ENCODE data around the gene NFATC2.
"Not testable (repeated sequence)": the region's sequence is repeated elsewhere in the genome, so short reads cannot be mapped to it uniquely, and the experiment has no call there.

NFATC2 gene

DNA sequence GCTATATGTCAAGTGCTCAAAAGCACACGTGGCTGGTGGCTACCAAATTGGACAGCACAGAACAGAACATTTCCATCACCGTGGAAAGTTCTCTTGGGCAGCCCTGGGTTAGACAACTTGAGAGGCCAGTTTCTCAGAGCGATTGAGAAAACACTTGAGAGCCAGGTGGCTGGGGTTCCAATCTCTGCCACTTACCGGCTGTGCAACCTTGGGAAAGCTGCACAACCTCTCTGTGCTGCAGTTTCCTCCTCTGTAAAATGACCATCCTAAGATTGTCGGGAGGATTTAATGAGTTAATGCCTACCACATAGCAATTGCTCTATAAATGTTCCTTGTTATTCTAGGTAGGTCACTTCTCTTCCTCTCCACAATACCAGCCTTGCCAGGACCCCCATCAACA, 25.1 kb upstream of the NFATC2 start:
- no peak for DNase-seq

DNA sequence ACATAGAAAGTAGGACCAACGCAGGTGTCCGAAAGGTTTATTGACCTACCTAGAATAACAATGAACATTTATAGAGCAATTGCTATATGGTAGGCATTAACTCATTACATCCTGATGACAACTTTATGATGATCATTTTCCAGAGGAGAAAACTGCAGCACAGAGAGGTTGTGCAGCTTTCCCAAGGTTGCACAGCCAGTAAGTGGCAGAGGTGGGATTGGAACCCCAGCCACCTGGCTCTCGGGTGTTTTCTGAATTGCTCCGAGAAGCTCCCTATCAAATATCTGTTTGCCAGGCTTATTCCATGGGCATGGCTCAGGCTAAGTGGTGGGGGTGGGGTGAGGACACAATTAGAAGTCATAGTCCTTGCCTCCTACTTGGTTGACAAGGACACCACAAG, 24.1 kb upstream of the NFATC2 start:
- DNase-seq: no peak

DNA sequence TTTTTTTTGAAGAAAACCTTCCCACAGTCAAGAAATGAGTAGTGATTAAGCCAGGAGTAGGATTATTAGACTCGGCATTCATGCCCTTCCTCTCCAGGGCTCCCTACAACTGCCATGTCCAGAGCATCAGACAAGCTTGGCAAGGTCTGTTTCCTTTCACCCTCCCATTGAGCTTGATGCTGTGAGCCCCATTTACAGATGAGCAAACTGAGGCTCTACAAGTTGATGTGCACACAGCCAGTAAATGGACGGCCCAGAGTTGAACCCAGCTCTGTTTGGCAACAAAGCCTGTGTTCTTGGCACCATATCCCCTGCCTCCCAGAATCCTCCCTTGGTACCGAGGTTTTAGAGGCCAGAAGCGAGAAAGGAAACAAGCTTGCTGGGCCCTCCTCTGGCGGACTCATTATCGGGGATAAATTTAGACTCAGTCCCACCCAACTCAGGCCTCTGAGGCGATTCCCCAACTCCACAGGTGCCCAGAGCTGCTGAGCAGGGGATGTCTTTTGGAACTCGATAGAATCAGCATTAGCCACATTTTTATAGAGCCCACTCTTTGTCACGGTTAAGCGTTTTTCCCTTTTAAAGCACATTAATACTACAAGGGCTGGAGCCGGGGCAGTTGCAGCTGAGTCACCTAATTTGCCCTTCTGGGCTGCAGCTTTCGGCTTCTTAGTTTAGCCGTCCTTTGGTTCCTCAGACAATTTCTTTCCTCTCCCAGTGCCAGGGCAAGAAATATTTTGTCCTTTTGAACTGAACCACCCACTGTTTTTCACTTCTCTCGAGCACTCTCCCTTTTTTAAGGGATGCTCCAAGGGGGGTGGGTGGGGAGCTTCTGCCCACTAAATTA, 23.0 kb upstream of the NFATC2 start:
- DNase-seq: no peak

DNA sequence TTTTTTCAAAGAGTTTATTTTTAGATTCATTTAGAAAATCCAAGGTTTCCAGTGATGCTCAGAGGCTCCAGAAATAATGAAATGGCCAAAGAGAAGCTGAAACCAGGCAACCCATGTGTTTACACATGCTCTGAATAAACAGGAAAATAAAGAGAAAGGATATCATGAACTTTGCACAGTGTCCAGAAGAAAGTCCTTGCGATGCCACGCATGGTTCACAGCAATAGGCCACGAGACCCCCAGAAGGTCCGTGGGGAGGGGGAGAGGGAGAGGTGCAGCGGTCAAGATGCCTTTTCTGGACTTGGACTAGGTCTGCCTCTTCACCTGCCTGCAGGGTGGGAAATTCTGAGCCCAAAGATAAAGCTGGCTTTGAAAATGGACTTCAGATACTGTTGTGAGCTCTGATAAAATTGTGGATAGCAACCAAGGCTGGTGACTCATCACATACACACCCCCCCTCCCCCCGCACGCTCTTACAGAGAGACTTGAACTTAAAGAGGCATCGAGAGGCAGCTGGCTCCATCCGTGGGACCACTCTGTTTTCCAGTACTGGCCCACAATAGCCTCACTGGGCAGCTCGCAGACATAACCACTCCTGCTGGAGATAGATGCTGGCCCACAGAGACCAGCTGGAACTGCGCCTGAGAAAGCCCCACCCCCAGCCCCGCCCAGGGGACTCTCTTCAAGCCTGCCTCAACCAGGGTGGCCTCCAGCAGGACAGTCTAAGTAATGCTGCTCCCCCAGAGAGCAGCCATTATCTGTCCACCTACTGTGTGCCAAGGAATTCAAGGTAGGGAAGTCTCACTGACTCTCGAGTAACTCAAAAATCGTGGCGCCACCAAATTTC, 21.2 kb upstream of the NFATC2 start:
- peak; percentile 21 for DNase-seq

DNA sequence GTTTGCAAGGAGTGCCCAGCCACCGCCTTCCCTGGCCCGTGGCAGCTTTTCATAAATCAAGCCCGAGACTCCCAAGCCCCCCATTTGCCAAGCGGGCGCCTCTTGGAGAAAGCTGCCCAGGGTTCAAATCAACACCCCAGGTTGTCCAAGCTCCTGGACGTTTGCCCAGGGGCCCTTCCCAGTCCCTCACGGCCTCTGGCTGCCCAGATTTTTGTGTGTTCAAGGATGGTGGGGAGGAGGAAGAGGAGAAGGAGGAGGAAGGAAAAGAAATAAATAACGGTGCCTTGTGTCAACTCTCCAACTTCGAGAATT, 20.6 kb upstream of the NFATC2 start:
- DNase-seq: no peak

DNA sequence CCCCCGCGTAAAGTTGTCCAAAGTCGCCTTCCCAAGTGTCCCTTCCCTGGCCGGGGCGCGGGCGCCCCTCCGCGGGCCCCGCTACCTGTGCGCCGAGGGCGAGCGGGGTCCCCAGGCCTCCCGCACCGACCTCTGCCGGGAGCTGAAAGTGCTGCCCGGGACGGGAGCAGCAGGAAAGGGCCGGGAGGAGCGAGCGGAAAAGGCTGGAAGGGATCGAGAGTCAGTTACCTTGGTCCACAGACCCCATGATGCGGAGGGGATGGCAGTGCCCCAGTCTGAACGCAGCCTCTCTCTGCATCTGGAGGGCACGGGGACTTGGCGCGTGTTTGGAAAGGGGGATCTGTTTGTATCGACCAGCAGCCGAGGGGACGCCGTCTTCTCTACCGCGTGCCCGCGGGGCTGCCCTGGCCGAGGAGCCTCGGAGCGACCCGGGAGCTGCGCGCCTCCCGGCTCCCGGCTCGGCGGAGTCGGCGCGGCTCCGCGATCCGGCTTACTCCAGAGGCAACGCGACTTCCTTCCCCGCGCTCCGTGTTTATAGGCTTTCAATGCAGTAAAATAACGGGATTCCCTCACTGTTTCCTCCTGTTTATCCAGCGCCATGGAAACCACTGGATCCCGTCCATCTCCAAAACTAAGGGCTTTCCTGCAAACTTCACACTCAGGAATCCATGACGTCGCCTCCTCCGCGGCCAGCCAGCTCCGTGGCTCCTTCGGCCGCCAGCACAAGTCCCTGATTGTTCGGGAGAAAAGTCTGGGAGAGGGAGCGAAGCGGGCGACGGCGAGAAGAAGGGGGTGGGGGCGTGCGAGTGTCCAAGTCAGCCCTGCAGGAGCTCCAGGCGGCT, 20.0 kb upstream of the NFATC2 start:
- DNase-seq: peak; percentile 31

DNA sequence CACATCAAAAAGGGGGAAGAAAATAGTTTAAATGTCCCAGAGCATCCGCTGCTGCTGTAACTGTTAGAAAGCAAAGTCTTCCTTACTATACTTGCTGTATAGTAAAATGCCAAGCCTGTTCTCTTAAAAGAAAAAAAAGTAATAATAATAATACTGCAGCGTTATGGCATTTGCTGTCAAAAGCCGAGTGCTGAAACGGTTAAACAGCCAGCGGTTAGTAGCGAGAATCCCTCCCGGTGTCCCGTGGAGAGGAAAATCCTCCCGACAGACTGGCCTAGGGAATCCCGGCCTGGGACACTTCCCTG, 19.5 kb upstream of the NFATC2 start:
- no peak for DNase-seq

DNA sequence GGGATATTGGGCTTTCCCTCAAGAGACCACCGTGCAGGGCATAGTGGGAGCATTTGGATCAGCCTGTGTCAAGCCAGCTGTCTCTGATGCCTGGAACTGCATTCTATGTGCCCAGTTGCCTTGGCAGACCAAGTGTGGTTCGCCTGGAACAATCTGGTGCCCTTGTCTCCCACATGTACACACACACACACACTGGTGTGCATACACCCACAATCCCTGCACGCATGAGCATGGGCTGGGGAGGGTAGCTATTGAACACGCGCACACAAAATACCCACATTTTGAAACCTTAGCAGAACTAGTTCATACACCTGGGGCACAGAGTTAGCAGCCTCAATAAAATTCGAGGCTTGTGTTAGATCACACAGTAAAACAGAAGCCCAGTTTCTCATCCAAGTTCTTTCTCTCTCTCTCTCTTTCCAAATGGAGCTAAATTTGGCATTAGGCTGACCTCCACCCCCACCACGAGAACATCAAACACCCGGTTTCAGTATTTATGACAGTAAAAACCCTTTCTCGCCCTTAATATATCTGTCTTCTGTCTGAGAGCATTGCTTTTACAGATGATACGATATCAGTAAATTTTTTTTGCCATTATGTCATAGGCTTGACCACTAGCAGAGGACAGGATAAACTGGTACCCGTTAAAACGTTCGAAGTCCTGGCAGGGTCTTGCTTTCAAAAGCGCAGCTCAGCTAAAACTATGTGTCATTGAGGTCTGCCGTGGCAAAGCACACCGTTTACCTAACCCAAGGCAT, 18.2 kb upstream of the NFATC2 start:
- DNase-seq: no peak

DNA sequence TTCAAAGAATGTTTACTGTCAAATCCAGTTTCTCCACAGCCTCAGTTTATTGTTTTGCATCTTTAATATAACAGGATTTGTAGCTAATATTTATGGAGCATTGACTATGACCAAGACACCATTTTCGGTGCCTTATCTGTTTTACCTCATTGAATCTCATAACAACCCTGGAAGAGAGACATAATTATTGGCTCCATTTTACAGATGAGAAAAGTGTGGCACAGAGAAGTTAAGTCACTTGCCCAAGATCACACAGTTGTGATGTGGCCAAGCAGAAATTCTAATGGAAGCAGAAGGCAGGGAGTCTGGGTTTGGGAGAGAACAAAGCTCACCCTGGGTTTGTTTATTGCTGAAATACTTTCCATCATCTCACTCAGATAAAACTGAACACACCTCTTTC, 17.5 kb upstream of the NFATC2 start:
- no peak for DNase-seq

DNA sequence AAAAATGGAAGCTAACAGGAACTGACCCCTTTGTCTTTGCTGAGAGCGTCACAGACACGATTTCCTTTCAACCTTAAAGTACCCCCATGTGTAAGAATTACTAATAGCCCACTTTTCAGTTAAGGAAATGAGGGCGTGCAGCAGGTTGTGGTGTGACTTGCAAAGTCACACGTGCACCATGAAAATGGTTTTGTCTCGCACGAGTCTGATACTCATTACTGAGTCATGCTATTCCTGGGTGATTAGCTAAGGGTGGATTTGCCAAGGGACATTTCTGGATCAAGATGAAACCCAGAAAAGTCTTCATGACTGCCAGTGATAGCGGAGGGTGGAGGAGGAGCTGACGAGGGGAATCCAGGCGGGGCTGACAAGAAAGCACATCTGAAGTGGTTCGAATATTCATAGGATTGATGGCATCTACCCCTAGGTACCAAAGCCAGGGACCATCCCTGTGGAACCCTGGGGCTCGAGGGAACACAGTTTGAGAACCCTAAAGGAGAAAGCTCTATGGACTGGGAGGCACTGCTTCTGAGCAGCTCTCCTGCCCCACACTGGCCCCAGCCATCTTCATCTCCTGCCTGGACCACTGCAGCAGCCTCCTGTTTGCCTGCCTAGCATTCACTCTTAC, 12.1 kb upstream of the NFATC2 start:
- no peak for DNase-seq

DNA sequence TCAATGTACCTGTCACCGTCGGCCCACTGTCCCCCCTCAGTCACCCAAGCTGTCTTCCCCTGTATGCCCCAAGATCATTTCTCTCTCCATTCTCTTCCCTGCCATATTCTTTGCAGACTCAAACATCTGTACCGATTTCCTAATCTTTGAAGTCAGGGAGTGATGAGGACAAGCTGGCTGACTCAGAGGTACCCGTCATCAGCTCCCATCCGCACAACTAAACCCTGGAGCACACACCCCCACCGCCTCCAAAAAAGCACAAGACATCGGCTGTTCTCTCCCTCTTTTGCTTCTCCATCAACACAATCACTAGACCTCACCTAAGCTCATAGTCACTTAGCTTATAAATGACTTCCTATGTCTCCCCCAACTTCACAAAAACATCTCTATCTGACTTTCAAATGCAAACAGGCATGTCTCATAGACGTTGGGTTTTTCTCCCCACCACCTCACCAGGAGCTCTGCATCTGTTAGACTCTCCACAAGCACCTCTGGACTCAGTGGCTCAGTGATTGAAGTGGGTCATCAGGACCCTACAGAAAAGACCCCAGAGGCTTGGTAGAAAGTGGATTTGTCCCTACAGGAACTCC, 11.5 kb upstream of the NFATC2 start:
- no peak for DNase-seq

DNA sequence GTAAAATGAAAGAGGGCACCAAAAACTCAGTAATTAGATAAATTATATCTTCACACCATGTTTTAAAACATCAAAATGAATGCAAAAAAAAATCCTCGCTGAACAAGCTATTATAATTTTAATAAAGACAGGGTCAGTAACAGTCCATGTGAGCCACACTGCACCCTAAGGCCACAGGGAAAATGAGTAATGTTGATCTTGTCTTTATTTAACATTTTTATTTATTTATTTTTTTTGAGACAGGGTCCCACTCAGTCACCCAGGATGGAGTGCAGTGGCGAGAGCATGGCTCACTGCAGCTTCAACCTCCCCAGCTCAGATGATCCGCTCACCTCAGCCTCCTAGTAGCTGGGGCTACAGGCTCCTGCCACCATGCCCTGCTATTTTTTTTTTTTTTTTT, 8.7 kb upstream of the NFATC2 start:
- no peak for DNase-seq

DNA sequence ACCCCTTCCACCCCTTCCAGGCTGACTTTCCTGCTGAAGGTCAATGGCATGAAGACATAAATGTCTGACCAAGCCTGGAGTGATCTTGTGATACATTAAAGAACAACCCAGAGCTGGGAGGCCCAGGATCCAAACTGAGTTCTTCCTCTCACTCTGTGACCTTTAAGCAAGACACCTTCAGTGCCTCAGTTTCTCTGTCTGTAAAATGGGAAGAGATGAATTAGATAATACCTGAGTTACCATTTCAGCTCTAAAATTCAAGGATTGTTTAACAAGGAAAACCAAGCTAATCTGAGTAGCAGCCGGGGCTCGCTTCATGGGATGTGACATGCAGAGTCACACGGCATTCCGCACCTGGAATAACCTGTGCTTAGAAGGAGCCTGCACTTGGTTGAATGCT, 7.0 kb upstream of the NFATC2 start:
- DNase-seq: no peak

DNA sequence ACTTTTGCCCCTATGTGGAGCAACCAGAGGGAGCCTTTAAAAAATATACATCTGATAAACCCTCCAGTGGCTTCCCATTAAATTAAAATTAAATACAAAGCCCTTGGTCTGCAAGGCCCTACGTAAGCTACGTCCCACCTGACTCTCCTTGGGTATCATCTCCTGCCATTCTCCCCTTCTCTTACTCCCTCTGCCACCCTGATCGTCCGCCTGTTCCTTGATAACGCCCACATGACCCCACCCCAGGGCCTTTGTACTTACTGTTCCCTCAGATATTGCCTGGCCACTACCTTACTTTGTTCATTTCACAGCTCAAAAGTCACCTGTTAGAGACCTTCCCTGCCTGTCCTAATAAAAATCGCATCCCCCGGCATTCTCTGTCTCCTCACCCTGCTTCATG, 5.4 kb upstream of the NFATC2 start:
- DNase-seq: no peak

DNA sequence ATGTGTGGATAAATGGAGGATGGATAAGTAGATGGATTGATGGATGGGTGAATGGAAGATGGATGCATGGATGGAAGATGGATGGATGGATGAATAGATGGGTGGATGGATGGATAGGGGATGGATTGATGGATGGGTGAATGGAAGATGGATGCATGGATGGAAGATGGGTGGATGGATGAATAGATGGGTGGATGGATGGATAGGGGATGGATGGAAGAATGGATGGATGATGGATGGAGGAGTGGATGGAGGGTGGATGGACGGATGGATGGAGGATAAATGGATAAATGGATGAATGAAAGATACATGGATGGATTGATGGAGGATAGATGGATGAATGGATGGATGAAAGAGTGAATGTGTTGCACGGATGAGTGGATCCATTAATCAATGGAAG, 3.0 kb upstream of the NFATC2 start:
- no peak for DNase-seq

DNA sequence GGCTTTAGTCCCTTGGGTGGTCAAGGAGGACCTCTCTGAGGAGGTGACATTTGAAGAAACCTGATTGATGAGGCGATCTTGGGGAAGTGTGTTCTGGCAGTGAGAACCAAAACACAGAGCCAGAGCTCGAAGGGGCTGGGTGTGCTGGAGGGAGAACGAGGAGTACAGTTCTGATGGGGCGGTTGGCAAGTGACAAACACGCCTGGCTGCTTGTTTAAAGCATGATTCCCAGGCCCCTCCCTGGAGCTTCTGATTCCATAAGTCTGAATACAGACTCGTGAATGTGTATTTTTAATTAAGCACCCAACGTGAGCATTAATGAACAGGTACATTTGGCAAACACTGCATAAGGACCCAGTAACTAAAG, 886 bp upstream of the NFATC2 start:
- DNase-seq: no peak

DNA sequence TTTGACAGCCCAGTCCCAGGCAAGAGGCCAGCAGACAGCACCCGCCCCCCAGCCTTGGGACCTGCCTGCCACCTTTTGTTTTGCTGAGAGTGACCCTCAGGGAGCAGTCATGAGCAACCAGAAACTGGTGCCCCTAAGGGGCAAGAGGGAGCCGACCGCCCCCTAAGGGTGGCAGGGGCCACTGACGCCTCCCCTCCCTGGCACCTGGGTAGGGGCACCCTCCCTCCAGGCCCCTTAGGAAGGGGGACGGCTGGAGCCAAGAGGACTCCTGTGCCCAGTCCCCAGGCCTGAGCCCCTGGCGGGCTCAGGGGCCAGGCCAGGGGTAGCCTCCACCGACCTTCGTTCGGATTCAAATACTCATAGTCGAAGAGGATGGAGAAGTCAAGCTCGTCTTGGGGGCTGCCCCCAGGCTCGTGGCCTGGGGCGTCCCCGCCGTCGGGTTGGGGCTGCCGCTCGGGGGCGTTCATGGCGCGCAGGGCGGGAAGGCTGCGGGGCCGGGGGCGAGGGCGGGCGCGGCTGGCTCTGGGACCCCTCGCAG, 417 bp downstream of the NFATC2 start:
- no peak for DNase-seq

DNA sequence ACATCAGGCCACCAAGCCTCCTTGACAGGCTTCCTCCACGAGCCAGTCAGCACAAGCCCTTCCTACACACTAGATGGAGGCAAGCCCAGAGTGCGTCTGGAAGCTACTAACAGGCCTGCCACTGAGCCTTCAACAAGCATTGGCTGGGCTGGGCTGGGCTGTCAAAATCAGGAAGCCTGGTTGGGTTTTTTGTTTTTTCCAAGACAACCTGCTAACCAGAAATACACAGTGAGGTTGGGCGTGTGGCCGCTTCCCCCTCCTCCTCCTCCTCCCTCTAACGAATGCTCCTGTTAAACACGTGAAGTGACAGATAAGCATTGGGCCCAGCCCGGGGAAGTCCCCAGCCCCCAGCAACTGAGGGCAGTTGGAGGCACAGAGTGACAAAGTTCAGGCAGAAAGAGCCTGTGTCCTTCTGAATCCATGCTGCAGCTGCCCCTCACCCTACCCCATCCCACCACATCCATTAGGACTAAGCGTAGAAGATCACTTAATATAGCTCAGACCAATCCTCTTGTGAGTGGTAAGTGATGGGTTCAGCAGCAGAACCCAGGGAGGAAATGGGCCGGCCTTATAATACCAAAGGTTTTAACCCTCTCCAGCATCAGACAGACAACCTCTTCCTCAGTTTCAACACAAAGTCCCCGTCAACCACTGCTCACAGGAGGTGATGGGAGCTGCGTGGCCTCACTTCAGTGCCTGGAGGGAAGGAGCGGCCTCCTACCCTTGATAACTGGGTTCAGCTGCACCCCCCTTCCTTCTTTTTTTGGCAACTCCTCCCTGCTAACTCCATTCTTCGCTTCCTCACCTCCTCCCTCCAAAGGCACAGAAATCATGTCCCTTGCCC, 1.1 kb downstream of the NFATC2 start:
- DNase-seq: peak; percentile 76

DNA sequence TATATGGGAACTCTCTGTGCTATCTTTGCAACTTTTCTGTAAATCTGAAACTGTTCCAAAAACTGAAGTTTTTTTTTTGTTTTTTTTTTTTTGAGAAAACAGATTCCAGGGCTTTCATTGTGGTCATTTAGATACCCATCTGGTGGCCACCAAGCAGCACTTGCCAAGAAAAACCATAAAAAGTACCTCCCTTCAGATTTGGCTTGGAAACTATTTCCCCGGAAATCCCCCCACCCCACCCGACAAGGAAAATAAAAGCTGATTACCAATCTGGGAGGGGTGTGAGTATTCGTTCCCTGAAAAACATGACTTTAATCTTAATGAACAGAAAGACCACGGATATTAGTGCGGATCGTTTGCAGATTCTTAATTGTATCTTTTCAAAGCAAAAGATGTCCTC, 1.9 kb downstream of the NFATC2 start:
- no peak for DNase-seq

DNA sequence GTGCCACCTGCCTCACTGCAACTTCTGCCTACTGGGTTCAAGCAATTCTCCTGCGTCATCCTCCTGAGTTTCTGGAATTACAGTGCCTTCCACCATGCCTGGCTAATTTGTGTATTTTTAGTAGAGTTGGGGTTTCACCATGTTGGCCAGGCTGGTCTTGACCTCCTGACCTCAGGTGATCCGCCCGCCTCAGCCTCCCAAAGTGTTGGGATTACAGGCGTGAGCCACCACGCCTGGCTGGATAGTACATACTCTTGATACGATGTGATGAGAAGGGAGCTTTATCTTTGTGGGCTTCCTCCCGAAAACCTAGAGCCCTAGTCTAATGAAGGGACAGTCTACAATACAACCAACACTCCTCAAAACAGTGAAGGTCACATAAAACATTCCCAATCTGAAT, 2.4 kb downstream of the NFATC2 start:
- DNase-seq: not testable (repeated sequence)

Data from NCI-H2029 treated with DMSO at 0.1 percent for 48 hours (cell line).